CD4-positive, alpha-beta T cell (primary cell): ENCODE data around the gene PTPRM. TPM values are rescaled to one million over a fixed set of nuclear protein-coding genes. Genes with fewer than 3 reads are reported as not detected.

Experiments
- ATAC-seq: fragments of 200-7000 bp; cut with Tn5 transposase; one replicate; pipeline ENCODE4 v1.10.0; 2022; ENCODE audit warnings: mild to moderate bottlenecking; ENCODE audit not compliant: poor library complexity
- CTCF ChIA-PET: fragments of 350-600 bp; sonication (Branson Sonifier 250); formaldehyde crosslinking; loops from one replicate; lab custom pipeline; 2021; ENCODE audit warnings: antibody characterized with exemption, inconsistent platforms; lab: Charles Lee
- POLR2A ChIA-PET: fragments of 350-600 bp; sonication (Branson Sonifier 250); formaldehyde crosslinking; loops from one replicate; lab custom pipeline; 2021; ENCODE audit warnings: antibody characterized with exemption, inconsistent platforms; lab: Charles Lee
- DNase-seq, 14 experiments: peaks; one replicate each; pipeline ENCODE4 v3.0.0-alpha.2; 2013 to 2020; ENCODE audit warnings: mixed read lengths in 2 of 14
- H3K27ac ChIP-seq, 2 donors: one replicate each; pipeline versions ENCODE4 v1.5.1 to v1.7.0; 2013; ENCODE audit warnings: low read length in 2 of 2, low read depth in 1 of 2, mild to moderate bottlenecking in 1 of 2
- H3K27me3 ChIP-seq, 2 experiments: 1 replicate in 1 of 2; 2 replicates in 1 of 2; pipeline versions ENCODE4 v1.6.1 to v1.7.0; 2013; ENCODE audit warnings: low read length in 2 of 2, control low read depth in 1 of 2, mild to moderate bottlenecking in 1 of 2, moderate library complexity in 1 of 2; ENCODE audit not compliant: insufficient read depth in 2 of 2, control insufficient read depth in 1 of 2
- H3K36me3 ChIP-seq: one replicate; pipeline ENCODE4 v1.6.1; 2013; ENCODE audit warnings: low read length, control low read depth; ENCODE audit not compliant: insufficient read depth
- H3K4me1 ChIP-seq: one replicate; pipeline ENCODE4 v1.6.1; 2013; ENCODE audit warnings: low read length, control low read depth; ENCODE audit not compliant: insufficient read depth
- H3K4me3 ChIP-seq: one replicate; pipeline ENCODE4 v1.5.1; 2013; ENCODE audit warnings: mild to moderate bottlenecking, low read length, moderate library complexity
- H3K9me3 ChIP-seq, 2 experiments: 1 replicate in 1 of 2; 2 replicates in 1 of 2; pipeline versions ENCODE4 v1.6.1 to v1.7.0; 2013; ENCODE audit warnings: low read length in 2 of 2, mild to moderate bottlenecking in 2 of 2, control low read depth in 1 of 2, moderate library complexity in 1 of 2; ENCODE audit not compliant: control insufficient read depth in 1 of 2, insufficient read depth in 1 of 2
- H3K27ac Mint-ChIP-seq: one replicate; pipeline ENCODE4 v1.8.0; 2020; ENCODE audit warnings: mixed read lengths
- H3K27me3 Mint-ChIP-seq: one replicate; pipeline ENCODE4 v1.8.0; 2021; ENCODE audit warnings: mixed read lengths
- H3K36me3 Mint-ChIP-seq: one replicate; pipeline ENCODE4 v1.8.0; 2021; ENCODE audit warnings: low read depth, mixed read lengths
- H3K4me1 Mint-ChIP-seq: one replicate; pipeline ENCODE4 v1.8.0; 2021; ENCODE audit warnings: low read depth, mixed read lengths
- H3K4me3 Mint-ChIP-seq: one replicate; pipeline ENCODE4 v1.8.0; 2020; ENCODE audit warnings: mild to moderate bottlenecking, mixed read lengths
- H3K9me3 Mint-ChIP-seq: one replicate; pipeline ENCODE4 v1.8.0; 2020; ENCODE audit warnings: mixed read lengths
- CTCF ChIP-seq: fragments of 200-600 bp; IDR thresholded peaks from one replicate; pipeline ENCODE4 v1.8.0; 2022; ENCODE audit warnings: antibody characterized with exemption, mild to moderate bottlenecking
- intact Hi-C, 2 experiments: fragments of 100-400 bp; cut with DNase I in 1 of 2; cut with micrococcal nuclease in 1 of 2; formaldehyde crosslinking; loops; one replicate each; pipeline versions ENCODE4 v1.15.1 to v1.9.0; 2023 to 2025; cut with DNase I, micrococcal nuclease
- total RNA-seq, 174 experiments: library from RNA in 2 of 174; stranded (reverse) in 2 of 174; gene quantifications; one replicate each; pipeline ENCODE4 v1.2.3 and lab custom pipeline; 2021 to 2026

PTPRM gene
- total RNA-seq, 2 experiments from 2014 or later, result 21.7 to 21.9 TPM

- Histone ChIP-seq H3K27ac (no peak overlapping the region), H3K27me3 (no peaks in the 10 kb centered on the region), H3K36me3 (no peaks in the 10 kb centered on the region), H3K4me1 (no peaks in the 10 kb centered on the region), H3K4me3 (no peak overlapping the region), H3K9me3 (no peaks in the 10 kb centered on the region)
- CTCF ChIA-PET, result no interaction called here
- Mint-ChIP-seq H3K4me3 (no peak overlapping the region), H3K4me1 (no peaks in the 10 kb centered on the region), H3K36me3 (peaks cover 15% of the 10 kb centered on the region), H3K9me3 (no peaks in the 10 kb centered on the region), H3K27ac (no peak overlapping the region), H3K27me3 (no peaks in the 10 kb centered on the region)
- TF ChIP-seq CTCF, result no peak
- intact Hi-C loops, result no loop called here
- no peak for ATAC-seq
- DNase-seq, result no peak
- POLR2A ChIA-PET, result no interaction called here
These were observed 514.9 kb downstream of the PTPRM start for GRCh38 chr18:8081872-8082553.

GRCh38 chr18:8084160-8084559, 517.0 kb downstream of the PTPRM start:
- intact Hi-C loops, result no loop called here
- Mint-ChIP-seq H3K4me1 (no peaks in the 10 kb centered on the region), H3K36me3 (peaks cover 11% of the 10 kb centered on the region), H3K27me3 (no peaks in the 10 kb centered on the region), H3K9me3 (no peaks in the 10 kb centered on the region), H3K27ac (no peak overlapping the region), H3K4me3 (no peak overlapping the region)
- no peak for TF ChIP-seq CTCF
- no peaks in the 10 kb centered on the region for H3K27me3 ChIP-seq
- no peak overlapping the region for H3K4me3 ChIP-seq
- no peaks in the 10 kb centered on the region for H3K4me1 ChIP-seq
- ChIA-PET CTCF (interaction anchor here (0.6 kb wide), 1 partner anchor 402 kb away, joined by 3 read pairs; no protein-coding TSS in a partner anchor), POLR2A (no interaction called here)
- H3K9me3 ChIP-seq, result no peaks in the 10 kb centered on the region
- no peaks in the 10 kb centered on the region for H3K36me3 ChIP-seq
- ATAC-seq, result no peak
- H3K27ac ChIP-seq, result no peak overlapping the region
- no peak for DNase-seq

- no peak overlapping the region for H3K27ac ChIP-seq
- H3K9me3 ChIP-seq, result no peaks in the 10 kb centered on the region
- H3K27ac Mint-ChIP-seq, result no peak overlapping the region
- no peaks in the 10 kb centered on the region for H3K9me3 Mint-ChIP-seq
- TF ChIP-seq CTCF, result no peak
- H3K36me3 ChIP-seq, result no peaks in the 10 kb centered on the region
- DNase-seq (no peak), ATAC-seq (no peak)
- intact Hi-C loops, result no loop called here
- CTCF ChIA-PET, result no interaction called here
- H3K27me3 Mint-ChIP-seq, result no peaks in the 10 kb centered on the region
- H3K27me3 ChIP-seq, result no peaks in the 10 kb centered on the region
- H3K4me1 ChIP-seq, result no peaks in the 10 kb centered on the region
- H3K4me1 Mint-ChIP-seq, result no peaks in the 10 kb centered on the region
- H3K4me3 Mint-ChIP-seq, result no peak overlapping the region
- H3K4me3 ChIP-seq, result no peak overlapping the region
- peaks cover 11% of the 10 kb centered on the region for H3K36me3 Mint-ChIP-seq
- POLR2A ChIA-PET, result no interaction called here
These were observed 521.5 kb downstream of the PTPRM start for GRCh38 chr18:8088626-8089025.
